ENCODE results near the gene TMEM156.

- TF ChIP-seq CTCF (IDR thresholded peaks at IDR 0.05) (no peak), POLR2A (IDR thresholded peaks at IDR 0.05) (no peak)
These were observed 22.3 kb upstream of the TMEM156 start for GRCh38 chr4:39054497-39054896.

All from Peyer's patch (tissue), 4 donors.